Measurements from ENCODE around the gene MGLL.

- TF ChIP-seq TEAD4 (CRISPR knock-in tag; IDR thresholded peaks at IDR 0.05), result no peak
- TF ChIP-seq CTCF (IDR thresholded peaks at IDR 0.05), result no peak
- TF ChIP-seq GTF2I (CRISPR knock-in tag; conservative IDR thresholded peaks at IDR 0.05), result no peak
- TF ChIP-seq IRF1 (CRISPR knock-in tag; IDR thresholded peaks at IDR 0.05), result no peak
- no peak for TF ChIP-seq STAT6 (CRISPR knock-in tag; conservative IDR thresholded peaks at IDR 0.05; ENCODE audit: low read depth)
- TF ChIP-seq EMX1 (CRISPR knock-in tag; IDR thresholded peaks at IDR 0.05), result no peak
- no peak for TF ChIP-seq ESRRA (CRISPR knock-in tag; IDR thresholded peaks at IDR 0.05; ENCODE audit: borderline replicate concordance)
- no peak for TF ChIP-seq TP53 (CRISPR knock-in tag; IDR thresholded peaks at IDR 0.05)
- TF ChIP-seq HMGXB4 (CRISPR knock-in tag; IDR thresholded peaks at IDR 0.05), result no peak
- no peak for TF ChIP-seq NFYB (CRISPR knock-in tag; conservative IDR thresholded peaks at IDR 0.05; ENCODE audit: low read depth)
- no peak for TF ChIP-seq PRRX2 (CRISPR knock-in tag; IDR thresholded peaks at IDR 0.05)
- TF ChIP-seq JUN (CRISPR knock-in tag; IDR thresholded peaks at IDR 0.05), result no peak
Measured at GRCh38 chr3:127809611-127810010, 12.7 kb downstream of the MGLL start.
